Measurements from ENCODE around the gene PPP1CA.

PPP1CA gene

DNA sequence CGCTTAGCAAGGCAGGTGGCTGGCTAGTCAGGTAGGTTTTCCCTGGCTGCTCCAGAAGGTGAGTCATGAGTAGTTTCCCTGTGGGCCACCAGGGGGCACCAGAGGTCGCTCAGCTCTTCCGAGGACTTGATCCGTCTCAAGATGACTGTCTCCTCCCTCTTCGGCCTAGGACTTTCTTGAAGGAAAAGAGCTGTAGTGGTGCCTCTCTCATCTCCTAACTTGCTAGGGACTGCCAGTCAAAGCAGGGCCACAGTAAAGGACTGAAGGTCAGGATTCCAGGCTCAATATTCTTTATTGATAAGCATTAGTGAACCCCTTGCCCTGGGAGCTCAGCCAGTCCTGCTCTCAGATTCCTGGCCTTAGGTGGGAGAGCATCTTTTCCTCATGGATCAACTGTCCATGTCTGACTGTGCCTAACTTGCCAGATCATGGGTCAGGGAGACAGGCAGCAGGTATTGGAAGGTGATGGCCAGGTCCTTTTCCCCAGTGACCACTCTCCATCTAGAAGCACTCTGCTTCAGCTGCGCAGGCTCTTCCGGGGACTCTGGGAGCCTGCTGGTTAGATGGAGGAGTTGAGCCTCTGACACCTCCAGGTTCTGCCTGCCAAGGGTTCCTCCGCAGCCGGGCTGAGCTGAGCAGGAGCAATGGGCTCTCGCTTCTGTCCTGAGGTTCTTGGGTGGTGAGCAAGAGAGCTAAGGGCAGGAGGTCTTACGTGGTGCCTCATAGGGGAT lies 50.2 kb downstream of the PPP1CA start:
- peak; percentile 80 for DNase-seq (ENCODE audit: low spot score)

GRCh38 chr11:67349928-67350465 lies 51.7 kb downstream of the PPP1CA start:
- DNase-seq (ENCODE audit: low spot score), result no peak

- DNase-seq (ENCODE audit: low spot score), result no peak
Measured at GRCh38 chr11:67349457-67349856, 52.2 kb downstream of the PPP1CA start.

DNA sequence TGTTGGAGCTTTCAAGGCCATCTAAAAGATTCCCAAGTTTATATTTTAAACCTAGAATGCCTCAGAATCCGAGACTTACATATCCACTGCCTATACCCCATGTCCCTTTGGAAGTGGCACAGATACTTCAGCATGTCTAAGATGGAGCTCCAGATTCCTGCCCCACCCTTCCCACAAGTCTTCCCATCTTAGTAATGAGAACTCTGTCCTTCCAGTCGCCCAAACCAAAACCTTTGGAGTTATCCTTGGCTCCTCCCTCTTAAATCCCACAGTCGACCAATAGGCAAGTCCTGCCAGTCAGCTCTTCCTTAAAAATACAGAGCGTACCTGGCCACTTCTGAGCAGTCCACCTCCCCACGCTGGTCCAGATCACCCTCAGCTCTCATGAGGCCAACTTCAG lies 52.6 kb downstream of the PPP1CA start:
- DNase-seq (ENCODE audit: low spot score), result no peak
